ENCODE measurements around the gene ANKRD12. TPM values are rescaled to one million over a fixed set of nuclear protein-coding genes. Genes with fewer than 3 reads are reported as not detected.
"Not testable (repeated sequence)": the region's sequence is repeated elsewhere in the genome, so short reads cannot be mapped to it uniquely, and the experiment has no call there.

The ANKRD12 gene
- total and polyA plus RNA-seq, 7 donors: 5.1 to 132 (median 88.5) TPM

GRCh38 chr18:9260388-9261380 lies 124.1 kb downstream of the ANKRD12 start:
- WGBS, 2 donors: 68 to 77% methylated on average over 4 of the region's 4 CpGs
- intact Hi-C loops (cut with DNase I): no loop called here
- H3K27me3 ChIP-seq: no peaks in the 10 kb centered on the region
- H3K27ac ChIP-seq: no peak overlapping the region
- H3K4me3 ChIP-seq: no peak overlapping the region
- H3K36me3 ChIP-seq: peaks cover 11 to 22% (median 15%) of the 10 kb centered on the region in 4 donors
- no peaks in the 10 kb centered on the region for H3K4me1 ChIP-seq
- H3K9me3 ChIP-seq: no peaks in the 10 kb centered on the region
- no peak for DNase-seq
- TF ChIP-seq POLR2A (IDR thresholded peaks at IDR 0.05) (no peak), CTCF (IDR thresholded peaks at IDR 0.05) (no peak), EP300 (IDR thresholded peaks at IDR 0.05) (no peak), POLR2AphosphoS5 (IDR thresholded peaks at IDR 0.05) (no peak)

- H3K36me3 ChIP-seq: peaks cover 11 to 24% (median 15%) of the 10 kb centered on the region in 4 donors
- no peaks in the 10 kb centered on the region for H3K4me1 ChIP-seq
- TF ChIP-seq POLR2AphosphoS5 (IDR thresholded peaks at IDR 0.05): no peak
- TF ChIP-seq POLR2A (IDR thresholded peaks at IDR 0.05): no peak
- TF ChIP-seq EP300 (IDR thresholded peaks at IDR 0.05): no peak
- TF ChIP-seq CTCF (IDR thresholded peaks at IDR 0.05): no peak
- 92 to 97% methylated on average over 1 of the region's 1 CpG for WGBS, 2 donors
- no peaks in the 10 kb centered on the region for H3K27me3 ChIP-seq
- no peak for DNase-seq
- intact Hi-C loops (cut with DNase I): no loop called here
- no peak overlapping the region for H3K4me3 ChIP-seq
- H3K27ac ChIP-seq: no peak overlapping the region
- no peaks in the 10 kb centered on the region for H3K9me3 ChIP-seq
Measured at GRCh38 chr18:9263264-9263663, 126.7 kb downstream of the ANKRD12 start.

- intact Hi-C loops (cut with DNase I): not testable (repeated sequence)
Measured at GRCh38 chr18:9264797-9265196, 128.2 kb downstream of the ANKRD12 start.

GRCh38 chr18:9273221-9273620 lies 136.6 kb downstream of the ANKRD12 start:
- intact Hi-C loops (cut with DNase I): no loop called here
- Histone ChIP-seq H3K27ac (no peak overlapping the region), H3K36me3 (peaks cover 0 to 63% (median 11%) of the 10 kb centered on the region in 4 donors), H3K27me3 (no peaks in the 10 kb centered on the region), H3K4me3 (no peak overlapping the region), H3K9me3 (no peaks in the 10 kb centered on the region), H3K4me1 (no peaks in the 10 kb centered on the region)
- DNase-seq: no peak
- 76 to 88% methylated on average over 2 of the region's 2 CpGs for WGBS, 2 donors
- no peak for TF ChIP-seq POLR2A (IDR thresholded peaks at IDR 0.05)
- TF ChIP-seq POLR2AphosphoS5 (IDR thresholded peaks at IDR 0.05): no peak
- TF ChIP-seq CTCF (IDR thresholded peaks at IDR 0.05): no peak
- TF ChIP-seq EP300 (IDR thresholded peaks at IDR 0.05): no peak

More at GRCh38 chr18:9264797-9265196, 128.2 kb downstream of the ANKRD12 start:
- not testable (repeated sequence) for H3K9me3 ChIP-seq, H3K4me3 ChIP-seq, H3K4me1 ChIP-seq, DNase-seq, H3K27ac ChIP-seq, H3K27me3 ChIP-seq
- peaks cover 9 to 24% (median 15%) of the 10 kb centered on the region in 4 donors for H3K36me3 ChIP-seq
- 98% methylated on average over 15 of the region's 15 CpGs for WGBS, 2 donors

GRCh38 chr18:9275890-9276289 lies 139.3 kb downstream of the ANKRD12 start:
- no peaks in the 10 kb centered on the region for H3K4me1 ChIP-seq
- peaks cover 0 to 83% (median 16%) of the 10 kb centered on the region in 4 donors for H3K36me3 ChIP-seq
- H3K9me3 ChIP-seq: no peaks in the 10 kb centered on the region
- TF ChIP-seq EP300 (IDR thresholded peaks at IDR 0.05) (no peak), CTCF (IDR thresholded peaks at IDR 0.05) (no peak), POLR2A (IDR thresholded peaks at IDR 0.05) (no peak), POLR2AphosphoS5 (IDR thresholded peaks at IDR 0.05) (no peak)
- no peaks in the 10 kb centered on the region for H3K27me3 ChIP-seq
- no peak overlapping the region for H3K4me3 ChIP-seq
- intact Hi-C loops (cut with DNase I): no loop called here
- DNase-seq: no peak
- WGBS, 2 donors: 22 to 76% methylated on average over 1 of the region's 1 CpG
- no peak overlapping the region for H3K27ac ChIP-seq

All from sigmoid colon (tissue), 7 donors.